Astrocyte (in vitro differentiated cells and primary cell): ENCODE data around the gene ZNF880. TPM values are rescaled to one million over a fixed set of nuclear protein-coding genes. Genes with fewer than 3 reads are reported as not detected.
A peak's percentile ranks its signal among the peaks of the same experiment; 100 is the strongest.

Experiments used
- DNase-seq: peaks from one replicate; pipeline ENCODE4 v3.0.0-alpha.2; 2010; ENCODE audit warnings: low read depth
- FAIRE-seq: peaks from 2 replicates; lab custom pipeline; 2011; peaks lifted over from hg19 to GRCh38; lab: Jason Lieb, UNC
- H2AFZ ChIP-seq: 2 replicates; pipeline ENCODE4 v1.6.0; 2012; ENCODE audit warnings: low read depth, low read length, inconsistent platforms
- H3K27ac ChIP-seq: 2 replicates; pipeline ENCODE4 v1.5.1; 2011; ENCODE audit warnings: low read depth, low read length, inconsistent platforms
- H3K27me3 ChIP-seq: 2 replicates; pipeline ENCODE4 v1.6.0; 2011; ENCODE audit warnings: low read length, inconsistent platforms; ENCODE audit not compliant: insufficient read depth
- H3K36me3 ChIP-seq: 2 replicates; pipeline ENCODE4 v1.5.1; 2011; ENCODE audit warnings: low read length, inconsistent platforms; ENCODE audit not compliant: insufficient read depth
- H3K4me1 ChIP-seq: 2 replicates; pipeline ENCODE4 v1.5.1; 2011; ENCODE audit warnings: low read length, inconsistent platforms; ENCODE audit not compliant: insufficient read depth
- H3K4me2 ChIP-seq: 2 replicates; pipeline ENCODE4 v1.6.0; 2012; ENCODE audit warnings: low read length, inconsistent platforms
- H3K4me3 ChIP-seq: 2 replicates; pipeline ENCODE4 v1.5.1; 2011; ENCODE audit warnings: low read depth, mild to moderate bottlenecking, low read length, inconsistent platforms; ENCODE audit not compliant: insufficient read depth
- H3K79me2 ChIP-seq: 2 replicates; pipeline ENCODE4 v1.6.0; 2012; ENCODE audit warnings: mild to moderate bottlenecking, low read length, inconsistent platforms; ENCODE audit not compliant: insufficient read depth
- H3K9ac ChIP-seq: 2 replicates; pipeline ENCODE4 v1.6.0; 2012; ENCODE audit warnings: mild to moderate bottlenecking, low read length, inconsistent platforms
- H3K9me3 ChIP-seq: 2 replicates; pipeline ENCODE4 v1.5.1; 2012; ENCODE audit warnings: low read depth, mild to moderate bottlenecking, low read length, inconsistent platforms; ENCODE audit not compliant: insufficient read depth
- H4K20me1 ChIP-seq: 2 replicates; pipeline ENCODE4 v1.6.0; 2012; ENCODE audit warnings: low read length, inconsistent platforms; ENCODE audit not compliant: insufficient read depth
- H3K27ac Mint-ChIP-seq: one replicate; pipeline ENCODE4 v1.8.0; 2021; ENCODE audit warnings: mild to moderate bottlenecking, mixed read lengths; ENCODE audit not compliant: unreplicated experiment
- H3K27me3 Mint-ChIP-seq: one replicate; pipeline ENCODE4 v1.8.0; 2021; ENCODE audit warnings: low read depth, mixed read lengths; ENCODE audit not compliant: unreplicated experiment
- H3K36me3 Mint-ChIP-seq: one replicate; pipeline ENCODE4 v1.8.0; 2021; ENCODE audit warnings: low read depth, mixed read lengths; ENCODE audit not compliant: unreplicated experiment
- H3K4me1 Mint-ChIP-seq: one replicate; pipeline ENCODE4 v1.8.0; 2021; ENCODE audit warnings: low read depth, mixed read lengths; ENCODE audit not compliant: unreplicated experiment
- H3K4me3 Mint-ChIP-seq: one replicate; pipeline ENCODE4 v1.8.0; 2021; ENCODE audit warnings: mild to moderate bottlenecking, moderate library complexity, mixed read lengths; ENCODE audit not compliant: unreplicated experiment
- H3K9me3 Mint-ChIP-seq: one replicate; pipeline ENCODE4 v1.8.0; 2021; ENCODE audit warnings: mild to moderate bottlenecking, mixed read lengths; ENCODE audit not compliant: unreplicated experiment
- EZH2 ChIP-seq: IDR thresholded peaks from 2 replicates; pipeline ENCODE4 v1.6.1; 2012; ENCODE audit warnings: mild to moderate bottlenecking, low read length, inconsistent platforms; ENCODE audit not compliant: insufficient read depth
- total RNA-seq: library from RNA; stranded (reverse); gene quantifications from 2 replicates; pipeline ENCODE4 v1.2.1, GENCODE V29; 2021
- TF ChIP-seq, protein P1 (sequence below): IDR thresholded peaks from 2 replicates; pipeline ENCODE4 v1.5.1; 2011; ENCODE audit warnings: low read depth, mild to moderate bottlenecking, inconsistent platforms, low read length, moderate library complexity; ENCODE audit not compliant: insufficient read depth

The ZNF880 gene
- total RNA-seq, 1 donor from 2014 or later: 11.0 TPM

DNA sequence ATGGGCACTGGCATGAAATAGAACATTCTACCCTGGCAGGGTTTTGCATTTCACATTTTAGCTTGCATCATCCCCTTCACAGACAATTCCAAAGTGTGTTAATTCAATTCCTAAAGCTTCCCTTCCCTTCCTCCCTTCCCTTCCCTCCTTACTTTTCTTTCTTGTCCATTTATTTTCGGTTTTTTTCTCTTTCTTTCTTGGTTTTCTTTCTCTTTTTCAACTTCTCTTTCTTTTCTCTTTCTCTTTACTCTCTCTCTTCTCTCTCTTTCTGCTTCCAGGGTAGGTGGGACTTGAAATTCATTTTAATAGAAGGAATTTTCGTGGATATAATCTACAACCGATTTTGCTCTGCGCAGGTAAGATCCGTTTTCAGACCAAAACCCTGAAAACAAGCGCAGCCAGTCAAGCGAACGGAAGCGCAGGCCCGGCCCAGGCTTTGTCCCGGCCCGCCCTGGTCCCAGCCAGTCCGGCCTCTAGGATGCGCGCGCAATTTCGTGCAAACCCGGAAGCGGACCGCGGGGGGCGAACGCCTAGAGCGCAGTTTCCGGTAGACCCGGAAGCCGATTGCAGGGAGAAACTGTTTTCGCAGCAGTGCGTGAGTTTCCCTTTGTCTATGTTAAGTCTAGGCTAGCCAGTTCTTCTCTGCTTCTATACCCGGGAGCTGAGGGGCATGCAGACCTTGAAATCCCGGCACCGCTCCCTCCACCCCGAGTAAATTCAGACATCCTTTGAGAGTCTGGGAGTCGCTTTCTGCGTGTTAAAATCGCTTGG, 27.8 kb downstream of the ZNF880 start, which contains the start of gene ZNF528:
ZNF528 (plus strand) TSS at position 540 of the 771 bp plus-strand sequence. CDS start 4,165 bp downstream, outside the sequence.
- no peak for TF ChIP-seq EZH2
- TF ChIP-seq, protein P1, sequence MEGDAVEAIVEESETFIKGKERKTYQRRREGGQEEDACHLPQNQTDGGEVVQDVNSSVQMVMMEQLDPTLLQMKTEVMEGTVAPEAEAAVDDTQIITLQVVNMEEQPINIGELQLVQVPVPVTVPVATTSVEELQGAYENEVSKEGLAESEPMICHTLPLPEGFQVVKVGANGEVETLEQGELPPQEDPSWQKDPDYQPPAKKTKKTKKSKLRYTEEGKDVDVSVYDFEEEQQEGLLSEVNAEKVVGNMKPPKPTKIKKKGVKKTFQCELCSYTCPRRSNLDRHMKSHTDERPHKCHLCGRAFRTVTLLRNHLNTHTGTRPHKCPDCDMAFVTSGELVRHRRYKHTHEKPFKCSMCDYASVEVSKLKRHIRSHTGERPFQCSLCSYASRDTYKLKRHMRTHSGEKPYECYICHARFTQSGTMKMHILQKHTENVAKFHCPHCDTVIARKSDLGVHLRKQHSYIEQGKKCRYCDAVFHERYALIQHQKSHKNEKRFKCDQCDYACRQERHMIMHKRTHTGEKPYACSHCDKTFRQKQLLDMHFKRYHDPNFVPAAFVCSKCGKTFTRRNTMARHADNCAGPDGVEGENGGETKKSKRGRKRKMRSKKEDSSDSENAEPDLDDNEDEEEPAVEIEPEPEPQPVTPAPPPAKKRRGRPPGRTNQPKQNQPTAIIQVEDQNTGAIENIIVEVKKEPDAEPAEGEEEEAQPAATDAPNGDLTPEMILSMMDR: no peak
- Histone ChIP-seq H3K4me3 (peak within 1 kb of the TSS; percentile 89), H3K79me2 (peaks cover 10% of the 10 kb centered on the region), H3K9me3 (peaks cover 20% of the 10 kb centered on the region), H3K27ac (peak within 1 kb of the TSS; percentile 32), H3K9ac (peak within 1 kb of the TSS; percentile 76), H2AFZ (peak within 1 kb of the TSS; percentile 91), H3K27me3 (no peaks in the 10 kb centered on the region), H4K20me1 (no peaks in the 10 kb centered on the region), H3K4me2 (peak within 1 kb of the TSS; percentile 94), H3K4me1 (no peaks in the 10 kb centered on the region), H3K36me3 (peaks cover 4% of the 10 kb centered on the region)
- DNase-seq: peak; percentile 83
- peak within 1 kb of the TSS; percentile 16 for H3K27ac Mint-ChIP-seq
- no peaks in the 10 kb centered on the region for H3K27me3 Mint-ChIP-seq
- peak within 1 kb of the TSS; percentile 82 for H3K4me3 Mint-ChIP-seq
- no peaks in the 10 kb centered on the region for H3K4me1 Mint-ChIP-seq
- peaks cover 29% of the 10 kb centered on the region for H3K9me3 Mint-ChIP-seq
- peaks cover 16% of the 10 kb centered on the region for H3K36me3 Mint-ChIP-seq
- FAIRE-seq: no peak

DNA sequence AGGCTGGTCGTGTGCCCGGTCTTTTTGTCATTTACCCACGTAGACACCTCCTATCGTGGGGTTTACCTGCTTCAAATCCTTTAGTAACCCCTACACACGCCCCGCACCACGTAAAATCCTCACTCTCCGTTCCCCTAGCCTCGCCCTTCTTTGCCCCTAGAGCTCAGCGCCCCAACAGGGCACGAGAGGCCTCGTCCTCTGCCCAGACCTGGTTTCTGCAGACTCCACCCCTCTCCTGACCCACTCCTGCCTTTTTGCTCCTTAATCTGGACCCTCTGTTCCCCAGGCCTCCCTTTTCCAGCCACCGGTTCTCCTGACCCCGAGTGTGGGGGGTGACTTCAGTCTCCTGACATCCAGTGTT, 28.3 kb downstream of the ZNF880 start:
- Histone ChIP-seq H3K9ac (peak overlapping the region; percentile 76), H3K4me1 (no peaks in the 10 kb centered on the region), H3K79me2 (peaks cover 10% of the 10 kb centered on the region), H3K36me3 (peaks cover 6% of the 10 kb centered on the region), H4K20me1 (no peaks in the 10 kb centered on the region), H3K4me3 (peak overlapping the region; percentile 89), H3K27ac (peak overlapping the region; percentile 32), H3K9me3 (peaks cover 20% of the 10 kb centered on the region), H3K27me3 (no peaks in the 10 kb centered on the region), H3K4me2 (peak overlapping the region; percentile 94), H2AFZ (peak overlapping the region; percentile 91)
- peaks cover 16% of the 10 kb centered on the region for H3K36me3 Mint-ChIP-seq
- no peaks in the 10 kb centered on the region for H3K27me3 Mint-ChIP-seq
- peak overlapping the region; percentile 82 for H3K4me3 Mint-ChIP-seq
- no peak overlapping the region for H3K27ac Mint-ChIP-seq
- H3K4me1 Mint-ChIP-seq: no peaks in the 10 kb centered on the region
- TF ChIP-seq, protein P1: no peak
- no peak for TF ChIP-seq EZH2
- FAIRE-seq (no peak), DNase-seq (no peak)
- peaks cover 30% of the 10 kb centered on the region for H3K9me3 Mint-ChIP-seq

DNA sequence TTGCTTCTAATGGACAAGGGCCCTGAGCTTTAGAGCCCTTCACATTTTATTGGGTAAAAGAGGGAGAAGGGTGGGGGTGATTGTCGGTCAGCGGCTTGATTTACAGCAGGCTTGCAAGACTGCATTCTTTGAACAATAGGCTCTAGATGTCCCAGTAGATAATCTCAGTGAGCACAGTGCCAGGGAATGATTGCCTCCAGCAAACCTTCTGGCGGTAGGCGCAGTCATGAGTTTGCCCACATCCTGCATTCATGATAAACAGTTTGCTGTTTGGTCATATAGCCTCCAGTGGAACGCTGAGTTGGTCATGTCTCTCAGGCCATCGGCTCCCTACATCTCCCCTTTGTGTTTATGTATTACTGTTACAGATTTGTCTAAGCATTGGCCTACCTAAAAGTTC, 40.6 kb downstream of the ZNF880 start:
- peaks cover 30% of the 10 kb centered on the region for H3K36me3 Mint-ChIP-seq
- H3K9me3 Mint-ChIP-seq: peaks cover 42% of the 10 kb centered on the region
- Histone ChIP-seq H3K79me2 (no peaks in the 10 kb centered on the region), H3K4me1 (no peaks in the 10 kb centered on the region), H3K4me3 (no peak overlapping the region), H3K27ac (no peak overlapping the region), H3K9me3 (peaks cover 29% of the 10 kb centered on the region), H2AFZ (no peak overlapping the region), H3K9ac (no peak overlapping the region), H3K27me3 (no peaks in the 10 kb centered on the region), H4K20me1 (no peaks in the 10 kb centered on the region), H3K36me3 (peaks cover 33% of the 10 kb centered on the region), H3K4me2 (no peak overlapping the region)
- H3K4me3 Mint-ChIP-seq: no peak overlapping the region
- no peak for FAIRE-seq
- H3K27me3 Mint-ChIP-seq: no peaks in the 10 kb centered on the region
- no peak for DNase-seq
- TF ChIP-seq EZH2: no peak
- TF ChIP-seq, protein P1: no peak
- no peaks in the 10 kb centered on the region for H3K4me1 Mint-ChIP-seq
- no peak overlapping the region for H3K27ac Mint-ChIP-seq
